Endothelial cell of umbilical vein (primary cell): ENCODE data around the gene FAM229A. TPM values are rescaled to one million over a fixed set of nuclear protein-coding genes. Genes with fewer than 3 reads are reported as not detected.

Experiments used
- BruUV-seq: library from RNA; stranded (reverse); fragments of 400-500 nt; replicated peaks from 2 replicates; lab custom pipeline; 2021; lab: Mats Ljungman, UMichigan
- CTCF ChIA-PET: fragments of 300-600, 350-600 bp; sonication (Branson Sonifier 250); formaldehyde crosslinking; loops from one replicate; lab custom pipeline; 2021; ENCODE audit warnings: antibody characterized with exemption, inconsistent platforms; lab: Charles Lee
- POLR2A ChIA-PET: fragments of 300-600, 350-600 bp; sonication (Branson Sonifier 250); formaldehyde crosslinking; loops from one replicate; lab custom pipeline; 2021; ENCODE audit warnings: antibody characterized with exemption, inconsistent platforms; lab: Charles Lee
- DNase-seq: peaks from one replicate; pipeline ENCODE4 v3.0.0-alpha.2; 2011; ENCODE audit warnings: low read depth, low spot score
- FAIRE-seq: peaks from 2 replicates; lab custom pipeline; 2011; peaks lifted over from hg19 to GRCh38; lab: Jason Lieb, UNC
- H2AFZ ChIP-seq: 2 replicates; pipeline ENCODE4 v1.6.0; 2012; ENCODE audit warnings: low read depth, low read length, control low read depth, inconsistent platforms
- H3K27ac ChIP-seq: 2 replicates; pipeline ENCODE4 v1.5.1; 2011; ENCODE audit warnings: low read depth, mild to moderate bottlenecking, control low read depth, low read length, moderate library complexity; ENCODE audit not compliant: insufficient read depth
- H3K27me3 ChIP-seq, 2 experiments: 2 replicates each; pipeline versions ENCODE4 v1.6.0 to v1.6.1; 2011; ENCODE audit warnings: low read length in 2 of 2, mixed read lengths in 1 of 2; ENCODE audit not compliant: control insufficient read depth in 2 of 2, insufficient read depth in 2 of 2
- H3K36me3 ChIP-seq, 2 experiments: 2 replicates in 1 of 2; 3 replicates in 1 of 2; pipeline ENCODE4 v1.5.1; 2011; ENCODE audit warnings: low read length in 2 of 2, mild to moderate bottlenecking in 1 of 2, moderate library complexity in 1 of 2; ENCODE audit not compliant: control insufficient read depth in 2 of 2, insufficient read depth in 2 of 2; ENCODE audit errors: extremely low read depth in 1 of 2
- H3K4me1 ChIP-seq: 3 replicates; pipeline ENCODE4 v1.5.1; 2011; ENCODE audit warnings: mild to moderate bottlenecking, low read length; ENCODE audit not compliant: control insufficient read depth, insufficient read depth; ENCODE audit errors: extremely low read depth
- H3K4me2 ChIP-seq: 2 replicates; pipeline ENCODE4 v1.6.1; 2011; ENCODE audit warnings: low read length, control low read depth, mixed read lengths; ENCODE audit not compliant: insufficient read depth
- H3K4me3 ChIP-seq, 3 experiments: fragments of 200-600 bp in 1 of 3; sonication (generic), shearing (Covaris generic) in 1 of 3; replicated peaks in 1 of 3; 2 replicates each; pipeline ENCODE4 v1.5.1; 2011 to 2016; ENCODE audit warnings: control low read depth in 3 of 3, low read length in 3 of 3, mild to moderate bottlenecking in 2 of 3, inconsistent platforms in 1 of 3, low read depth in 1 of 3, moderate library complexity in 1 of 3; ENCODE audit not compliant: insufficient read depth in 1 of 3
- H3K79me2 ChIP-seq: 2 replicates; pipeline ENCODE4 v1.6.0; 2012; ENCODE audit warnings: low read length, inconsistent platforms; ENCODE audit not compliant: control insufficient read depth, insufficient read depth
- H3K9ac ChIP-seq: replicated peaks from 2 replicates; pipeline ENCODE3; 2011; ENCODE audit warnings: low read length, control low read depth; ENCODE audit not compliant: insufficient read depth; ENCODE audit errors: extremely low read depth
- H3K9me1 ChIP-seq: replicated peaks from 3 replicates; pipeline ENCODE4 v1.6.0; 2011; ENCODE audit warnings: mild to moderate bottlenecking, low read length; ENCODE audit not compliant: control insufficient read depth, insufficient read depth; ENCODE audit errors: extremely low read depth
- H3K9me3 ChIP-seq: replicated peaks from 2 replicates; pipeline ENCODE4 v1.5.1; 2012; ENCODE audit warnings: low read length, inconsistent platforms; ENCODE audit not compliant: control insufficient read depth, insufficient read depth
- H4K20me1 ChIP-seq: replicated peaks from 2 replicates; pipeline ENCODE3; 2011; ENCODE audit warnings: mild to moderate bottlenecking, low read length; ENCODE audit not compliant: control insufficient read depth, insufficient read depth; ENCODE audit errors: extremely low read depth
- CTCF ChIP-seq, 2 donors: IDR thresholded peaks; 1 replicate in 1 of 2; 2 replicates in 1 of 2; pipeline ENCODE4 v1.5.1; 2011; ENCODE audit warnings: low read length in 2 of 2, mild to moderate bottlenecking in 2 of 2, moderate library complexity in 2 of 2, control low read depth in 1 of 2, inconsistent platforms in 1 of 2, low read depth in 1 of 2; ENCODE audit not compliant: insufficient read depth in 1 of 2; ENCODE audit errors: extremely low read depth in 1 of 2
- EZH2 ChIP-seq: IDR thresholded peaks from 2 replicates; pipeline ENCODE4 v1.6.1; 2012; ENCODE audit warnings: borderline replicate concordance, low read depth, mild to moderate bottlenecking, moderate library complexity, low read length, inconsistent platforms; ENCODE audit not compliant: severe bottlenecking
- FOS ChIP-seq: IDR thresholded peaks from 2 replicates; pipeline ENCODE4 v1.6.1; 2011; ENCODE audit warnings: mild to moderate bottlenecking, low read length, moderate library complexity, borderline replicate concordance; ENCODE audit not compliant: insufficient read depth
- GATA2 ChIP-seq: IDR thresholded peaks from 2 replicates; pipeline ENCODE4 v1.7.0; 2011; ENCODE audit warnings: low read depth, mild to moderate bottlenecking, moderate library complexity, mixed read lengths, low read length; ENCODE audit not compliant: insufficient read length, insufficient read depth
- JUN ChIP-seq: IDR thresholded peaks from 2 replicates; pipeline ENCODE4 v1.6.1; 2011; ENCODE audit warnings: borderline replicate concordance, low read depth; ENCODE audit not compliant: insufficient read length, insufficient read depth
- MAX ChIP-seq: IDR thresholded peaks from 2 replicates; pipeline ENCODE4 v1.6.1; 2011; ENCODE audit not compliant: insufficient read depth, insufficient read length
- MYC ChIP-seq: IDR thresholded peaks from one replicate; pipeline ENCODE4 v1.6.1; 2011; ENCODE audit warnings: mild to moderate bottlenecking, low read depth, low read length
- POLR2A ChIP-seq: IDR thresholded peaks from 2 replicates; pipeline ENCODE4 v1.6.1; 2012; ENCODE audit warnings: low read depth, mild to moderate bottlenecking, control low read depth, low read length
- POLR2AphosphoS5 ChIP-seq: IDR thresholded peaks from 2 replicates; pipeline ENCODE4 v1.6.1; 2012; ENCODE audit warnings: low read depth, mild to moderate bottlenecking, control low read depth, low read length, moderate library complexity; ENCODE audit not compliant: insufficient read depth
- dilution Hi-C: fragments of 300-500 bp; cut with MboI; formaldehyde crosslinking; loops from one replicate; pipeline ENCODE4 v1.15.0; 2019; ENCODE audit warnings: low sequenced_read_pairs; ENCODE audit not compliant: extremely low pct_ligation_motif_present
- intact Hi-C: fragments of 100-400 bp; cut with micrococcal nuclease; formaldehyde crosslinking; loops from one replicate; pipeline ENCODE4 v1.10.0; 2022
- polyA plus RNA-seq, 4 experiments: library from polyadenylated mRNA; depleted of rRNA in 3 of 4; stranded (reverse) in 3 of 4; unstranded in 1 of 4; fragments of >200 nt; gene quantifications; 2 replicates each; pipeline versions ENCODE4 v1.2.1 to v1.2.3, GENCODE V29; 2011 to 2012; ENCODE audit warnings: missing spikeins in 1 of 4
- total RNA-seq: library from RNA; stranded (reverse); gene quantifications from 2 replicates; pipeline ENCODE4 v1.2.3, GENCODE V29; 2021

FAM229A gene
- total and polyA plus RNA-seq, 2 donors (not counting 3 experiments of a cell fraction or from before 2014, with no cell fraction given) = 8.9 to 11.6 TPM

GRCh38 chr1:32341186-32341757, 21.0 kb downstream of the FAM229A start:
- ChIA-PET POLR2A (interaction anchor here (0.8 to 1.0 kb wide), 2 partner anchors 10 to 100 kb away, joined by 3 read pairs; no protein-coding TSS in a partner anchor), CTCF (interaction anchor here (1.4 kb wide), 1 partner anchor 21 kb away, joined by 3 read pairs; the partner anchor contains the start of genes FAM229A and TSSK3)
- no TSS peak for BruUV-seq
- H4K20me1 ChIP-seq = no peaks in the 10 kb centered on the region
- DNase-seq (no peak), FAIRE-seq (no peak)
- H3K27ac ChIP-seq = no peak overlapping the region
- intact Hi-C loops (no loop called here), dilution Hi-C loops (no loop called here)
- H2AFZ ChIP-seq = no peak overlapping the region
- H3K4me2 ChIP-seq = no peak overlapping the region
- H3K36me3 ChIP-seq = no peaks in the 10 kb centered on the region
- peaks cover 3% of the 10 kb centered on the region for H3K4me1 ChIP-seq
- H3K9me1 ChIP-seq = no peaks in the 10 kb centered on the region
- no peaks in the 10 kb centered on the region for H3K9me3 ChIP-seq
- no peaks in the 10 kb centered on the region for H3K27me3 ChIP-seq
- H3K4me3 ChIP-seq = no peak overlapping the region
- TF ChIP-seq EZH2 = no peak
- no peaks in the 10 kb centered on the region for H3K79me2 ChIP-seq
- H3K9ac ChIP-seq = no peak overlapping the region

- TF ChIP-seq MYC (no peak), POLR2AphosphoS5 (no peak), FOS (no peak), JUN (no peak), CTCF (IDR thresholded peaks at IDR 0.05; ENCODE audit: extremely low read depth in 1 of 2, insufficient read depth in 1 of 2, low read depth in 1 of 2, low read length in 2 of 2) (no peak), POLR2A (no peak), MAX (no peak), GATA2 (no peak), EZH2 (no peak)
- no TSS peak for BruUV-seq
- H3K9me1 ChIP-seq = no peaks in the 10 kb centered on the region
- H3K27me3 ChIP-seq = no peaks in the 10 kb centered on the region
- peaks cover 10% of the 10 kb centered on the region for H3K79me2 ChIP-seq
- intact Hi-C loops (loop anchor here (5.0 kb wide), 1 partner anchor 117 kb away; the partner anchor contains the start of genes EIF3I and TMEM234), dilution Hi-C loops (no loop called here)
- no peaks in the 10 kb centered on the region for H3K9me3 ChIP-seq
- FAIRE-seq = no peak
- ChIA-PET POLR2A (no interaction called here), CTCF (no interaction called here)
- no peaks in the 10 kb centered on the region for H4K20me1 ChIP-seq
- H2AFZ ChIP-seq = no peak overlapping the region
- no peak overlapping the region for H3K27ac ChIP-seq
- DNase-seq = no peak
- H3K36me3 ChIP-seq = peaks cover 0 to 2% of the 10 kb centered on the region in 2 experiments
- H3K4me2 ChIP-seq = no peak overlapping the region
- H3K4me3 ChIP-seq = no peak overlapping the region
- peaks cover 4% of the 10 kb centered on the region for H3K4me1 ChIP-seq
- H3K9ac ChIP-seq = no peak overlapping the region
Observed at GRCh38 chr1:32339363-32339978, 22.8 kb downstream of the FAM229A start.
